Measurements from ENCODE around the gene MT1M.

Gene MT1M

DNA sequence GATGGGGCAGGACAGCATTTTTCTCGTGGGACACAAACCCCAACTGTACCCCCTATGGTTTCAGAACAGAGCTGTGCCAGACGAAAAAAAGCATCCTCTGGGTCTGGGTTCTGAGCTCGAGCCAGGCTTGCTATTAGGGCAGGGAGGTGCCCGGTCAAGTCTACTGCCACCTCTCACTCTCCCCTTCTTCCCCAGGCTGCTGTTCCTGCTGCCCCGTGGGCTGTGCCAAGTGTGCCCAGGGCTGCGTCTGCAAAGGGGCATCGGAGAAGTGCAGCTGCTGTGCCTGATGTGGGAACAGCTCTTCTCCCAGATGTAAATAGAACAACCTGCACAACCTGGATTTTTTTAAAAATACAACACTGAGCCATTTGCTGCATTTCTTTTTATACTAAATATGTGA, 5.8 kb upstream of the MT1M start:
- ChIA-PET POLR2A (interaction anchor here (2.6 kb wide), 1 partner anchor 18 kb away, joined by 8 read pairs; the partner anchor contains the start of gene MT2A), CTCF (interaction anchor here (0.7 to 1.3 kb wide), 3 partner anchors 9 to 75 kb away, joined by 3 to 4 read pairs (median 4); no protein-coding TSS in a partner anchor)
- Histone ChIP-seq H3K27ac (ENCODE audit: extremely low read depth, low read depth, low read length) (no peak overlapping the region), H3K36me3 (ENCODE audit: control insufficient read depth in 2 of 2, insufficient read depth in 1 of 2, low read length in 2 of 2) (no peaks in the 10 kb centered on the region), H3K4me3 (ENCODE audit: low read depth, low read length) (no peak overlapping the region), H3K9me3 (ENCODE audit: control insufficient read depth, insufficient read depth, low read depth, low read length) (no peaks in the 10 kb centered on the region), H3K4me1 (ENCODE audit: control insufficient read depth, insufficient read depth, low read length) (no peaks in the 10 kb centered on the region; the same call in 1 of the 2 replicates)
- TF ChIP-seq SCRT1 (tag by site-specific recombination; IDR thresholded peaks at IDR 0.05; ENCODE audit: borderline replicate concordance): no peak

- H3K36me3 ChIP-seq (ENCODE audit: control insufficient read depth in 2 of 2, insufficient read depth in 1 of 2, low read length in 2 of 2): no peaks in the 10 kb centered on the region
- H3K27ac ChIP-seq (ENCODE audit: extremely low read depth, low read depth, low read length): no peak overlapping the region
- TF ChIP-seq, protein P1, sequence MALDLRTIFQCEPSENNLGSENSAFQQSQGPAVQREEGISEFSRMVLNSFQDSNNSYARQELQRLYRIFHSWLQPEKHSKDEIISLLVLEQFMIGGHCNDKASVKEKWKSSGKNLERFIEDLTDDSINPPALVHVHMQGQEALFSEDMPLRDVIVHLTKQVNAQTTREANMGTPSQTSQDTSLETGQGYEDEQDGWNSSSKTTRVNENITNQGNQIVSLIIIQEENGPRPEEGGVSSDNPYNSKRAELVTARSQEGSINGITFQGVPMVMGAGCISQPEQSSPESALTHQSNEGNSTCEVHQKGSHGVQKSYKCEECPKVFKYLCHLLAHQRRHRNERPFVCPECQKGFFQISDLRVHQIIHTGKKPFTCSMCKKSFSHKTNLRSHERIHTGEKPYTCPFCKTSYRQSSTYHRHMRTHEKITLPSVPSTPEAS (tag by site-specific recombination; IDR thresholded peaks at IDR 0.05): no peak
- TF ChIP-seq ZNF280C (tag by site-specific recombination; IDR thresholded peaks at IDR 0.05): no peak
- TF ChIP-seq ZNF121 (tag by site-specific recombination; IDR thresholded peaks at IDR 0.05): no peak
- no peak for TF ChIP-seq ZNF157 (tag by site-specific recombination; IDR thresholded peaks at IDR 0.05)
- TF ChIP-seq EGR2 (tag by site-specific recombination; IDR thresholded peaks at IDR 0.05; ENCODE audit: low read depth): no peak
- no peak for TF ChIP-seq ZNF211 (tag by site-specific recombination; IDR thresholded peaks at IDR 0.05; ENCODE audit: low read depth)
- TF ChIP-seq ZNF580 (tag by site-specific recombination; IDR thresholded peaks at IDR 0.05): no peak
- no peak for TF ChIP-seq HIC1 (tag by site-specific recombination; IDR thresholded peaks at IDR 0.05)
- TF ChIP-seq TSHZ1 (tag by site-specific recombination; IDR thresholded peaks at IDR 0.05; ENCODE audit: borderline replicate concordance): no peak
- no peak for TF ChIP-seq KLF9 (tag by site-specific recombination; IDR thresholded peaks at IDR 0.05; ENCODE audit: low read depth)
- no peak for TF ChIP-seq ZSCAN30 (tag by site-specific recombination; IDR thresholded peaks at IDR 0.05)
- ChIA-PET POLR2A (no interaction called here), CTCF (interaction anchor here (0.6 to 1.2 kb wide), 7 partner anchors 19 to 963 kb away, joined by 3 to 5 read pairs (median 3); no protein-coding TSS in a partner anchor)
- H3K9me3 ChIP-seq (ENCODE audit: control insufficient read depth, insufficient read depth, low read depth, low read length): no peaks in the 10 kb centered on the region
- H3K4me1 ChIP-seq (ENCODE audit: control insufficient read depth, insufficient read depth, low read length): no peaks in the 10 kb centered on the region; the same call in 1 of the 2 replicates
- H3K4me3 ChIP-seq (ENCODE audit: low read depth, low read length): no peak overlapping the region
Measured at GRCh38 chr16:56628486-56629350, 3.7 kb upstream of the MT1M start.
